Measurements from ENCODE around the gene STEAP4.
"Not testable (repeated sequence)": the region's sequence is repeated elsewhere in the genome, so short reads cannot be mapped to it uniquely, and the experiment has no call there.

Gene STEAP4

DNA sequence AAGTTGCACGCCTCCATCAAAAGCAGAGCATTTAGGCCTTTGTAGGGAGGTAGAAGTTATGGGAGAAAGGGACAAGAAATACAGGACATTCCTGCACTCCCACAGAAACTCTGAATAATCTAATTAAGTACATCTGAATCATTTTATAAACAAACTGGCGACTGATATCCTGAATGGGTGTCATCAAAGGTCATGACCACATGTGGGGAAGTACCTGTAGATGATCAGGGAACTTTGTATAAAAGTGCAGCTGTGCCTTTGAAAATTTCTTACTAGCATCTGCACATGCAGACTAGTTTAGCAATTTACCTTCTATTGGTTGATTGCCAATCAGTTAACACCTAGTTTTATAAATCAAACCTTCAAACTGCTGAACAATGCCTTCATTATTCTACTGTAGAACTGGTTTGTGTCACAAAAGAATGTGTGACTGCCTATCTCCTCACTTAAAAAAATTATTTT, 17.1 kb downstream of the STEAP4 start:
- TF ChIP-seq, protein P1, sequence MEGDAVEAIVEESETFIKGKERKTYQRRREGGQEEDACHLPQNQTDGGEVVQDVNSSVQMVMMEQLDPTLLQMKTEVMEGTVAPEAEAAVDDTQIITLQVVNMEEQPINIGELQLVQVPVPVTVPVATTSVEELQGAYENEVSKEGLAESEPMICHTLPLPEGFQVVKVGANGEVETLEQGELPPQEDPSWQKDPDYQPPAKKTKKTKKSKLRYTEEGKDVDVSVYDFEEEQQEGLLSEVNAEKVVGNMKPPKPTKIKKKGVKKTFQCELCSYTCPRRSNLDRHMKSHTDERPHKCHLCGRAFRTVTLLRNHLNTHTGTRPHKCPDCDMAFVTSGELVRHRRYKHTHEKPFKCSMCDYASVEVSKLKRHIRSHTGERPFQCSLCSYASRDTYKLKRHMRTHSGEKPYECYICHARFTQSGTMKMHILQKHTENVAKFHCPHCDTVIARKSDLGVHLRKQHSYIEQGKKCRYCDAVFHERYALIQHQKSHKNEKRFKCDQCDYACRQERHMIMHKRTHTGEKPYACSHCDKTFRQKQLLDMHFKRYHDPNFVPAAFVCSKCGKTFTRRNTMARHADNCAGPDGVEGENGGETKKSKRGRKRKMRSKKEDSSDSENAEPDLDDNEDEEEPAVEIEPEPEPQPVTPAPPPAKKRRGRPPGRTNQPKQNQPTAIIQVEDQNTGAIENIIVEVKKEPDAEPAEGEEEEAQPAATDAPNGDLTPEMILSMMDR (conservative IDR thresholded peaks at IDR 0.05; ENCODE audit: control insufficient read depth, insufficient read depth, low read depth, low read length), result no peak
- no peak overlapping the region for H3K4me3 ChIP-seq (ENCODE audit: control insufficient read depth, low read depth, low read length)

DNA sequence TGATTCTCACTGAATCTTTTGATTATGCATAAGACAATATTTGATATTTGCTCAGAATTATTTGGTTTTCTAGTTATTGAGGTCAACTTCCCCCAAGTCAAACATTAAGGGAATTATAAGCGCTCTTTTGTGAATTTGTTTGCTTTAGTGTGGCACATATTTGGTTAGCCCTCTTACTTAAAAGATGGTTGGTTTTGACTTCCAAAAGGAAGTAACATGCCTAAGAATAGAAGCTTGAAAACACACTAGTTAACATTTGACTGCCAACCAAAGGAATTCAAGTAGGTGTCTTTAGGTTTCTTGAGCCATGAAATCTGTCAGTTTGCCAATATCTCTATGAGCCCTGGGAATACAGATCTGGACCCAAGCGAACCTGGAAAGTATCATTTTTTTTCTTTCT, 24.9 kb downstream of the STEAP4 start:
- TF ChIP-seq, protein P1 (conservative IDR thresholded peaks at IDR 0.05; ENCODE audit: control insufficient read depth, insufficient read depth, low read depth, low read length), result no peak
- no peak overlapping the region for H3K4me3 ChIP-seq (ENCODE audit: control insufficient read depth, low read depth, low read length)
- DNase-seq (ENCODE audit: low read depth), result no peak

More for the DNA sequence above, 17.1 kb downstream of the STEAP4 start:
- peak; percentile 43 for DNase-seq (ENCODE audit: low read depth)

DNA sequence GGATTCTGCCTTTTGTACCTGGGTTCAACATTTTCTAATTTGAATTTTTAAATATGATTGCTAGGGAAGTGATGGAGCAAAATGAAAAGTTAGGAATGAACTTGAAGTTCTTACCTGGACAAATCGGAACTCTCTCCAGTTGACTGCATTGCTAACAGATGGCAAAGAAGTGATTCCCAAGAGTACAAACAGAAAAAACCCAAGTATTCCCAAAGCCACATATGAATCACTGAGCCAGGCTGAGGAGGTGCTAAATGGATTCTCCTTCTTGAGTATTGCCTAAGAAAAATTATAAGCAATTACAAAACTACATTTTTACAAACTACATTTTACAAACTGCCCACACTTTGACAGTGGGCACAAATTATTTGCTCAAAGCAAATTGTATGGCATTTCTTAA, 25.9 kb downstream of the STEAP4 start:
- TF ChIP-seq, protein P1 (conservative IDR thresholded peaks at IDR 0.05; ENCODE audit: control insufficient read depth, insufficient read depth, low read depth, low read length), result no peak
- H3K4me3 ChIP-seq (ENCODE audit: control insufficient read depth, low read depth, low read length), result no peak overlapping the region
- DNase-seq (ENCODE audit: low read depth), result peak; percentile 53

DNA sequence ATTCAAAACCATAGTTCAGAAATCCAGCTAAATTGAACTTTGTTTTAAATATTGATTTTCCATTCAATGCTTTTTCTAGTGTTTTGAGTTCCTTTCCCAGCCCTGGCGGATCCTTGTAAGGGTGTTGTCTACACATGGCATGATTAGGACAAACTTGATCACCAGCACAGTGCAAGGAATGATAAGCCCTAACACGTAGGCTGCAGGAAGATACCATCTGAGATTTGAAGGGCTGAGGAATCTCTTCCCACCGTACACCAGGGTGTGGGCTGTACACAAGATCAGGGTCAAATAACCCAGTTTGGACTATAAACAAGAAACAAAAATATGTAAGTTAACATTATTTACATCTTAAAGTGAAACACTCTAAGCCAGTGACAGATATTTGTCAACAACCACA, 27.4 kb downstream of the STEAP4 start:
- TF ChIP-seq, protein P1 (conservative IDR thresholded peaks at IDR 0.05; ENCODE audit: control insufficient read depth, insufficient read depth, low read depth, low read length), result no peak
- DNase-seq (ENCODE audit: low read depth), result no peak
- H3K4me3 ChIP-seq (ENCODE audit: control insufficient read depth, low read depth, low read length), result no peak overlapping the region

DNA sequence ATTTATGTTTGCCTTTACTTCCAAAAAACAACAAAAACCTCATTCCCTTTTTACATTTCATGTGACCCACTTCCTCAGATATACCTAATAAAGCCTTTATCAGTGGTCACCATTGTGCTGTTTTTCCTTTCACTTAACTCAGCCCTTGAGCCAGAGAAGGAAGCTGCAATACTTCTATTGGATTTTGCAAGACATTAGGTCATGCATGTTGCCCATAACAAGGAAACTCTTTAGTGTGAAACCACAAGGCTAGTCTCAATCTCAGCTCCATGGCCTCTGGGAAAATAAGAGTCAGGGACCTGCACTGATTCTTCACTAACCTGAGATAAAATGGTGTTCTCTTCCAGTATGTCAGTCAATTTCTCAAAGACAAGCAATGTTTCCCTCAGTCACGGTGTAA, 27.8 kb downstream of the STEAP4 start:
- no peak overlapping the region for H3K4me3 ChIP-seq (ENCODE audit: control insufficient read depth, low read depth, low read length)
- TF ChIP-seq, protein P1 (conservative IDR thresholded peaks at IDR 0.05; ENCODE audit: control insufficient read depth, insufficient read depth, low read depth, low read length), result no peak
- DNase-seq (ENCODE audit: low read depth), result peak; percentile 73

DNA sequence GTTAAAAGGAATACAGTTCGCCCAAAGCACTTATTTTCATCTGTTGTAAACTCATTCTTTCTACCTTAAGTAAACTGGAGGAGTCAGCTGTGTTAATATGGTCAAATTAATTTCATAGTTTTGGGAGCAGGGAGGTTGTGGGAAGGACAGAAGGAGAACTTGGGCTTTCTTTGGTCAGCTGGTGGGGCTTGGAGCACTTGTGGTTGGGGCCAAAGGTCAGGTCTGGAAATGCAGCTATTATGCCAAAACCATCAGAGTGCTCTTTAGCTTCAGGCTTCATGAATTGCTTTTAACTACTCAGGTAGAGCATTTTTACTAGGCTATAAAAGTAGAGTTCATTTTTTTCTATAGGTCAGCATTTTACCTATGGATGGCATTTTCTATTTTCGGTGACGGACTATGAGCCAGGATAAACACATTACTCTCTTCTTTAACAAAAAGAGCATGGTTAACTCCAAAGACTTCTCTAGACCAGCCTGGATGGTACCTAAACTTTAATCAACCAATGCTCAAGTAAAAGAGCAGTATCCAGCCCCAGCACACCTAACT, 30.0 kb downstream of the STEAP4 start:
- no peak for DNase-seq (ENCODE audit: low read depth)
- TF ChIP-seq, protein P1 (conservative IDR thresholded peaks at IDR 0.05; ENCODE audit: control insufficient read depth, insufficient read depth, low read depth, low read length), result no peak
- no peak overlapping the region for H3K4me3 ChIP-seq (ENCODE audit: control insufficient read depth, low read depth, low read length)

DNA sequence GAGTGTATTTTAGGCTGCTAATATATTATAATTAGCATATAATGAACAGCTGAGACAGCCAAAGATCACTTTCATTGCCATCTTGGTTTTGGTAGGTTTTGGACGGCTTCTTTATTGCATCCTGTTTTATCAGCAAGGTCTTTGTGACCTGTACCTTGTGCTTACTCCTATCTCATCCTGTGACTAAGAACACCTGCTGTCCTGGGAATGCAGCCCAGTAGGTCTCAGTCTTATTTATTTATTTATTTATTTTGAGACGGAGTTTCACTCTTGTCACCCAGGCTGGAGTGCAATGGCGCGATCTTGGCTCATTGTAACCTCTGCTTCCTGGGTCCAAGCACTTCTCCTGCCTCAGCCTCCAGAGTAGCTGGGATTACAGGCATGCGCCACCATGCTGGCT, 31.8 kb downstream of the STEAP4 start:
- H3K4me3 ChIP-seq (ENCODE audit: control insufficient read depth, low read depth, low read length); DNase-seq (ENCODE audit: low read depth): not testable (repeated sequence)
